PC-3 (cell line): ENCODE data around the gene TET2.

Source experiments
- EZH2 ChIP-seq: fragments of 300-600 bp; sonication (generic); IDR thresholded peaks from one replicate; pipeline ENCODE4 v1.6.1; 2017; ENCODE audit warnings: antibody characterized with exemption, mild to moderate bottlenecking, low read length; ENCODE audit not compliant: unreplicated experiment
- TF ChIP-seq, protein P1 (sequence below): fragments of 300-600 bp; sonication (generic); conservative IDR thresholded peaks from 2 replicates; pipeline ENCODE4 v1.5.1; 2017; ENCODE audit warnings: antibody characterized with exemption, low read depth, mild to moderate bottlenecking, low read length

DNA sequence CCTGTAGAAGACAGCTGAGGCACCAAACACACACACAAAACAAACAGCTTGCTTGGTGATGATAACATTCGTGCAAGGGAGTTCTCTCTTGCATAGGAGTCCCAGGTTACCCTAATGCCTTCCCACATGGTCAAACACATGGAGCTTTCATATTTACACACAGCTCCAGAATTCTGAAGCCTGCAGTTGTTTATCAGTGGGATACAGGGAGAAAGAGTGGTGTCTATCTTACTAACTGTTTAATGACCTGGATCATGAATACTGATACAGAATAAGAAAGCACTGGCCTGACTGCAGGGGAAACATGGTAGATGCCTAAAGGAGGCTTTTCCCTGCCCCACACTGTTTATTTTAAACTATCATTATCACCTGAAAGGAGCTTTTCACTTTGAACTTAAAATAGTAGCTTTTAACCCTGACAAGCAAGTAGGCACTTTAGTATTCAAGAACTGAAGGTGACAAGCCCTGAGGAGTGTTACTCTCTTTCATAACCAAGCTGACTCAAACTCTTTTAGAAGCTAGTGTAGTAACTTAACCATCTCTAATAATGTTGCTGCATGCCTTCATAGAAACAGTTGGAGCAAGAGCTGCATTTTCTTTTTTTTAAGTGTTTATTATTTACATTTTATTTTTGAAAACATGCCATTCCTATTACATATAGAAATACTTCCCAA is 15.6 kb downstream of the TET2 start:
- TF ChIP-seq, protein P1, sequence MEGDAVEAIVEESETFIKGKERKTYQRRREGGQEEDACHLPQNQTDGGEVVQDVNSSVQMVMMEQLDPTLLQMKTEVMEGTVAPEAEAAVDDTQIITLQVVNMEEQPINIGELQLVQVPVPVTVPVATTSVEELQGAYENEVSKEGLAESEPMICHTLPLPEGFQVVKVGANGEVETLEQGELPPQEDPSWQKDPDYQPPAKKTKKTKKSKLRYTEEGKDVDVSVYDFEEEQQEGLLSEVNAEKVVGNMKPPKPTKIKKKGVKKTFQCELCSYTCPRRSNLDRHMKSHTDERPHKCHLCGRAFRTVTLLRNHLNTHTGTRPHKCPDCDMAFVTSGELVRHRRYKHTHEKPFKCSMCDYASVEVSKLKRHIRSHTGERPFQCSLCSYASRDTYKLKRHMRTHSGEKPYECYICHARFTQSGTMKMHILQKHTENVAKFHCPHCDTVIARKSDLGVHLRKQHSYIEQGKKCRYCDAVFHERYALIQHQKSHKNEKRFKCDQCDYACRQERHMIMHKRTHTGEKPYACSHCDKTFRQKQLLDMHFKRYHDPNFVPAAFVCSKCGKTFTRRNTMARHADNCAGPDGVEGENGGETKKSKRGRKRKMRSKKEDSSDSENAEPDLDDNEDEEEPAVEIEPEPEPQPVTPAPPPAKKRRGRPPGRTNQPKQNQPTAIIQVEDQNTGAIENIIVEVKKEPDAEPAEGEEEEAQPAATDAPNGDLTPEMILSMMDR = no peak
- TF ChIP-seq EZH2 = no peak
